ENCODE measurements around the gene E2F1.

DNA sequence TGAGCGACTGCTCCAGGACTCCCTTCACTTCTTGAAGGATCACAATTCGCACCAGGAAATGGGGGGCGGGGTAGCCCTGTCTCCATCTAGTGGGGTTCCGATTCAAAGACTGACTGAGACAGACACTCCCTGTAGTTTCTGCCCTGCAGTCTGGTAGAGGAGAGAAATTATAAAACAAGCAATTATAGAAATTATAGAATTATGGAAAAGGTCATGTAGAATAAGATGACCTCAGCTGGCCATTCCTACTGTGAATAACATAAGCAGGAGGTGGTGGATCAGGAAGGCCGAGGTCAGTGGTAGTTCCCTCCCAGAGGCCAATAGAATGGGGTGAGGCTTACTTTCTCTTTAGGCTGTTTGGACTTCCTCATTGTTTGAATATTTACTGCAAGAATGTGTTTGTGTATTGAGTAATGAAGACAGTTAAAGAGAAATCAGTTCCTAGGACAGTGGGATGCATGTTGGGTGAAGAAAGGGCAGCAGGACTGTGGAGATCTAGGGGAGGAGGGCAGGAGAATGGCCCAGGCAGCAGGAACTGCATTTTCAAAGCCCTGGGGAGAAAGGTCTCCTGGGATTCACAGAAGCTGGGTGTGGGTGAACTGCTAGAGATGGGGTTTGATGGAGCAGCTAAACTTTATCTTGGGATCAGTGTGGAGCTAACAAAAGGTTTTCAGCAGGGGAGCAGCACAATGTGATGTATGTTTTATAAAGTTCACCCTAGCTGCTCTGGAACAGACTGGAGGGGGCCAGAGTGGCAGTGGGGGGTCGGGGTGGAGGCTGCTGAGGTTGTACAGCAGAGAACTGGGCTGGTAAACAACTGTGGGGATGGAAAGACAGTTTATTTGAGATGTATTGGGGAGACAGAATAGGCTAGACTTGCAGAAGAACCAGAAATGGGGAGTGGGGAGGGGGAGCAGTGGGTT is 47.7 kb upstream of the E2F1 start:
- TF ChIP-seq, protein P1, sequence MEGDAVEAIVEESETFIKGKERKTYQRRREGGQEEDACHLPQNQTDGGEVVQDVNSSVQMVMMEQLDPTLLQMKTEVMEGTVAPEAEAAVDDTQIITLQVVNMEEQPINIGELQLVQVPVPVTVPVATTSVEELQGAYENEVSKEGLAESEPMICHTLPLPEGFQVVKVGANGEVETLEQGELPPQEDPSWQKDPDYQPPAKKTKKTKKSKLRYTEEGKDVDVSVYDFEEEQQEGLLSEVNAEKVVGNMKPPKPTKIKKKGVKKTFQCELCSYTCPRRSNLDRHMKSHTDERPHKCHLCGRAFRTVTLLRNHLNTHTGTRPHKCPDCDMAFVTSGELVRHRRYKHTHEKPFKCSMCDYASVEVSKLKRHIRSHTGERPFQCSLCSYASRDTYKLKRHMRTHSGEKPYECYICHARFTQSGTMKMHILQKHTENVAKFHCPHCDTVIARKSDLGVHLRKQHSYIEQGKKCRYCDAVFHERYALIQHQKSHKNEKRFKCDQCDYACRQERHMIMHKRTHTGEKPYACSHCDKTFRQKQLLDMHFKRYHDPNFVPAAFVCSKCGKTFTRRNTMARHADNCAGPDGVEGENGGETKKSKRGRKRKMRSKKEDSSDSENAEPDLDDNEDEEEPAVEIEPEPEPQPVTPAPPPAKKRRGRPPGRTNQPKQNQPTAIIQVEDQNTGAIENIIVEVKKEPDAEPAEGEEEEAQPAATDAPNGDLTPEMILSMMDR (IDR thresholded peaks at IDR 0.05): no peak
- no peak for TF ChIP-seq POLR2A (IDR thresholded peaks at IDR 0.05)
